Measurements from ENCODE around the gene GRIK3. TPM values are rescaled to one million over a fixed set of nuclear protein-coding genes. Genes with fewer than 3 reads are reported as not detected.

GRIK3 gene
- total and polyA plus RNA-seq, 11 donors: 0.06 to 1.6 (median 0.29) TPM

GRCh38 chr1:37041483-37041882, 7.2 kb upstream of the GRIK3 start:
- ATAC-seq (no peak), DNase-seq (no peak)
- Histone ChIP-seq H3K27me3 (peaks cover 16 to 88% (median 53%) of the 10 kb centered on the region in 9 donors), H3K36me3 (no peaks in the 10 kb centered on the region), H3K27ac (no peak overlapping the region), H3K4me3 (no peak overlapping the region), H3K4me1 (peaks cover 0 to 1% (median 0%) of the 10 kb centered on the region in 12 donors), H3K9me3 (no peaks in the 10 kb centered on the region)
- intact Hi-C loops (cut with DNase I): loop anchor here in 1 of 10 donors (5.0 kb wide), 1 partner anchor 339 kb away; no protein-coding TSS in a partner anchor
- 54 to 68% (median 60%) methylated on average over 2 of the region's 2 CpGs for WGBS, 4 donors
- no peak for TF ChIP-seq CTCF (IDR thresholded peaks at IDR 0.05)
- no peak for TF ChIP-seq POLR2A (IDR thresholded peaks at IDR 0.05)

- no peak for TF ChIP-seq POLR2A (IDR thresholded peaks at IDR 0.05)
- TF ChIP-seq CTCF (IDR thresholded peaks at IDR 0.05): no peak
- no peak for DNase-seq
- WGBS, 4 donors: 29 to 41% (median 38%) methylated on average over 4 of the region's 4 CpGs
- no peaks in the 10 kb centered on the region for H3K9me3 ChIP-seq
- no peak overlapping the region for H3K4me3 ChIP-seq
- H3K36me3 ChIP-seq: no peaks in the 10 kb centered on the region
- H3K27me3 ChIP-seq: peaks cover 21 to 95% (median 60%) of the 10 kb centered on the region in 9 donors
- intact Hi-C loops (cut with DNase I): loop anchor here in 1 of 10 donors (5.0 kb wide), 1 partner anchor 338 kb away; no protein-coding TSS in a partner anchor
- peaks cover 0 to 7% (median 0%) of the 10 kb centered on the region in 12 donors for H3K4me1 ChIP-seq
- ATAC-seq: no peak
- H3K27ac ChIP-seq: no peak overlapping the region
Observed at GRCh38 chr1:37040773-37041172, 6.5 kb upstream of the GRIK3 start.

- Histone ChIP-seq H3K4me1 (peaks cover 0 to 12% (median 0%) of the 10 kb centered on the region in 12 donors), H3K9me3 (no peaks in the 10 kb centered on the region), H3K27me3 (peaks cover 23 to 100% (median 65%) of the 10 kb centered on the region in 9 donors), H3K27ac (no peak overlapping the region), H3K4me3 (no peak overlapping the region), H3K36me3 (no peaks in the 10 kb centered on the region)
- no peak for DNase-seq
- 16 to 36% (median 31%) methylated on average over 3 of the region's 3 CpGs for WGBS, 4 donors
- no peak for ATAC-seq
- no peak for TF ChIP-seq POLR2A (IDR thresholded peaks at IDR 0.05)
- no peak for TF ChIP-seq CTCF (IDR thresholded peaks at IDR 0.05)
- intact Hi-C loops (cut with DNase I): loop anchor here in 1 of 10 donors (5.0 kb wide), 1 partner anchor 338 kb away; no protein-coding TSS in a partner anchor
Observed at GRCh38 chr1:37040261-37040660, 5.9 kb upstream of the GRIK3 start.

GRCh38 chr1:37038227-37039093, 4.1 kb upstream of the GRIK3 start:
- intact Hi-C loops (cut with DNase I): loop anchor here in 9 of 10 donors (1.0 to 10.0 kb wide), 10 partner anchors 334 to 521 kb away; no protein-coding TSS in a partner anchor
- Histone ChIP-seq H3K9me3 (no peaks in the 10 kb centered on the region), H3K36me3 (no peaks in the 10 kb centered on the region), H3K4me3 (no peak overlapping the region), H3K4me1 (peaks cover 0 to 29% (median 1%) of the 10 kb centered on the region in 12 donors), H3K27ac (no peak overlapping the region), H3K27me3 (peaks cover 40 to 100% (median 72%) of the 10 kb centered on the region in 9 donors)
- DNase-seq: peak in 1 of 5 donors; percentile 42
- TF ChIP-seq POLR2A (IDR thresholded peaks at IDR 0.05) (no peak), CTCF (IDR thresholded peaks at IDR 0.05) (peak in 9 of 12 donors; percentile 11 to 45 (median 32))
- ATAC-seq: peak in 3 of 4 donors; percentile 64 to 85 (median 77)
- WGBS, 4 donors: 18 to 27% (median 24%) methylated on average over 13 to 16 of the region's 16 CpGs
